Astrocyte of the cerebellum (primary cell): ENCODE results near the gene JPH3.

Experiments used
- DNase-seq: peaks from one replicate; pipeline ENCODE4 v3.0.0-alpha.2; 2011; ENCODE audit warnings: low read depth
- H3K4me3 ChIP-seq: 2 replicates; pipeline ENCODE4 v1.5.1; 2011; ENCODE audit warnings: mild to moderate bottlenecking, low read depth, low read length, moderate library complexity
- CTCF ChIP-seq: IDR thresholded peaks from 2 replicates; pipeline ENCODE4 v1.5.1; 2012; ENCODE audit warnings: low read length, low read depth, moderate library complexity, mild to moderate bottlenecking; ENCODE audit errors: missing control alignments
- in situ Hi-C: cut with HindIII; loops from 2 replicates; pipeline ENCODE4 v1.10.0; 2017; ENCODE audit warnings: low sequenced_read_pairs

The JPH3 gene

GRCh38 chr16:87664792-87665191, 62.5 kb downstream of the JPH3 start:
- in situ Hi-C loops, result no loop called here
- H3K4me3 ChIP-seq, result no peak overlapping the region
- no peak for DNase-seq
- no peak for TF ChIP-seq CTCF

GRCh38 chr16:87665193-87665592, 62.9 kb downstream of the JPH3 start:
- no peak for TF ChIP-seq CTCF
- H3K4me3 ChIP-seq, result no peak overlapping the region
- DNase-seq, result no peak
- in situ Hi-C loops, result no loop called here

DNA sequence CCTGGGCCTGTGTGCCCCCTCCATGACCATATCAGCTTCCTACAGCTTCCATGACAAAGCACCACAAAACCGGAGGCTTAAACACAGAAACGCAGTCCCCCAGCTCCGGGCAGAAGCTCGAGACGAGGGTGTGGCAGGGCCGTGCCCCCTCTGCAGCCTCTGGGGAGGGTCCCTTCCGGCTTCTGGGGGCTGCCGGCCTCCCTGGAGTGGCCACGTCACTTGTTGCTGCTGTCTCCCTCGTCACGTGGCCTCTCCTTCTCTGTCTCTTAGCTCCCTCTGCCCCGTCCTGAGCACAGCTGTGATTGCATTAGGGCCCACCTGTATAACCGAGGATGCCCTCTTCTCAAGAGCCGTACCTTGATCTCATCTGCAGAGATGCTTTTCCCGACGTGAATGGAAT, 64.6 kb downstream of the JPH3 start:
- TF ChIP-seq CTCF, result no peak

DNA sequence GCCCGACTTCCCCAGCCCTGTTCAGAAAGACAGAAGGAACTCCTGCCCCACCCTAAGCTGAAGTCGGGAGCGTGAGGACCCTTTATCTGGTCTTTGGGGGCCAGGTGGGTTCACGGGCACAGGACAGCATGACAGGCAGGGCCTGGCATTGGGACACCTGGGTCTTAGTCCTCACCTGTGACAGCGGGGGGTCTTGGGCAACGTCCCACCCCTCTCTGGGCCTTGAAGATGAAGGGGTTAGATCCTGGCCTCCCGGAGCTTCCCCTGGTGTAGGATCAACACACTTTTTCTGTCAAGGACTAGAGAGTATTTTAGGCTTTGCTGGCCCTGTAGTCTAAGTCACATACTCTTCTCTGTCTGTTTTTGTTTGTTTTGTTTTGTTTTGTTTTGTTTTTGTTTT, 65.1 kb downstream of the JPH3 start:
- in situ Hi-C loops, result no loop called here
- no peak for DNase-seq
- no peak overlapping the region for H3K4me3 ChIP-seq
- TF ChIP-seq CTCF, result no peak

More for the DNA sequence above, 64.6 kb downstream of the JPH3 start:
- H3K4me3 ChIP-seq, result no peak overlapping the region
- in situ Hi-C loops, result no loop called here
- DNase-seq, result no peak

DNA sequence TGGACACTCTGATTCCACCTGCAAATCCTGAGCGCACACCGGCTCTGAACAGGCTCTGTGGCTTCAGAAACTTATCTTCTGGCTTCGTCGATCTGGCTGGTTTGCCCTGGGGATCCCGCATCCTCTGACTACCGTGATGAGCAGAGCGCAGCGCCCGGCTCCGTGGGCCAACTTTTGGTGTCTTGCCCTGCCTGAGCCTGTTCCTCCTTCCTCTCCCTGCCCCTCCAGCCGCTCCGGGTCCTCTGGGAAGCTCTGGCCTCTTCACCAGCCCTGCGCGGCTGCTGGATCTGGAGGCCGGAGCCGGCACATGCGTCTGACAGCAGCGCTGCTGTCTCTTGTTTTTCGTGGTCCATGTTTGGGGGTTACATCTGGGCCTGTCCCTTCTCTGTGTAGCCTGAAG, 65.6 kb downstream of the JPH3 start:
- H3K4me3 ChIP-seq, result no peak overlapping the region
- TF ChIP-seq CTCF, result no peak
- DNase-seq, result no peak
- in situ Hi-C loops, result no loop called here

DNA sequence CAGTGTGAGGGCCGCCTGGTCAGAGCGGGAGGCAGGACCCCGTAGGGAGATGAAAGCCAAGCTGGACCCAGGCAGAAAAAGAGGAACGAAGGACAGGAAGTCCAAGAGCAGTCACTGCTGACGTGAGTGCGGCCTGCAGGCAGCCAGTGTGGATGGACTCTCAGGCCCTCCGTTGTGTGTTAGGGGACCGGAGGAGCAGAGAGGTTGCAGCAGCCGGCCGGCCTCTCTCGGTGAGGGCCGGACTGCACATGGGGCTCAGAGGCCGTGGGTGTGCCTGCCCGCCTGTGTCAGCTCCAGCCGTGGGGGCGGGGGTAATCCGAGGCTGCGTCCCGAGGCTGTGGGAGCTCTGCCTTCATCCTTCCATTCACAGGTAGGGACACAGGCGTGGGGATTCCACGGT, 67.4 kb downstream of the JPH3 start:
- DNase-seq, result no peak
- TF ChIP-seq CTCF, result no peak
- in situ Hi-C loops, result no loop called here
- no peak overlapping the region for H3K4me3 ChIP-seq

- no peak for TF ChIP-seq CTCF
- in situ Hi-C loops, result no loop called here
- no peak overlapping the region for H3K4me3 ChIP-seq
- DNase-seq, result no peak
These were observed 68.9 kb downstream of the JPH3 start for GRCh38 chr16:87671221-87671620.
